CD4-positive, alpha-beta T cell treated with Interferon gamma for 1 hour (primary cell): ENCODE results near the gene TXLNG.

Source experiments
- DNase-seq: peaks from one replicate; pipeline ENCODE4 v3.0.0-alpha.2; 2020

The TXLNG gene

DNA sequence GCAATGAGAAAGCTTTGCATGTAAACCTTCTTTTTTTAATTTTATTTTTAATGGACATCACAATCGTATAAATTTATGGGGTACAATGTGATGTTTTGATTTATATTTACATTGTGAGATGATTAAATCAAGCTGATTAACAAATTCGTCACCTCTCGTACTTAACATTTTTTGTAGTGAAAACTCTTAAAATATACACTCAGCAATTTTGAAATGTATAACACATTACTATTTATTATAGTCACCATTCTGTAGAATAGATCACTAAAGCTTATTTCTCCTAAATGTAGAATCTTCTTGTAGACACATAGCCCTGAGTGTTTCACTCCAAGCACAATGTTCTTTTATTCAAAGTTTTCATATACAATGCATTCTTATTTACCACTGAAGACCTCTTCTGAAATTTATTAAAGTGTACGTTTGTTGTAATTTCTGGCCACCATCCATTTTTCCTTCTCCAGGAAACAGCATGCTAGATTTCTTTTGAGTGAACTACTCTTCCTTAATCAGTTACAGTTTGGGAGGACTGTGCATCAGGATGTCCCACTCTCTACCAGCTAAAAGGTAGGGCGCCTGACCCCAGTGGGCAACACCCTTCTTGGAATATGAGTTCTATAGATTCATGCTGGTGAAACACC, 88.3 kb downstream of the TXLNG start:
- DNase-seq: no peak

GRCh38 chrX:16876696-16877095, 90.4 kb downstream of the TXLNG start:
- DNase-seq: no peak

DNA sequence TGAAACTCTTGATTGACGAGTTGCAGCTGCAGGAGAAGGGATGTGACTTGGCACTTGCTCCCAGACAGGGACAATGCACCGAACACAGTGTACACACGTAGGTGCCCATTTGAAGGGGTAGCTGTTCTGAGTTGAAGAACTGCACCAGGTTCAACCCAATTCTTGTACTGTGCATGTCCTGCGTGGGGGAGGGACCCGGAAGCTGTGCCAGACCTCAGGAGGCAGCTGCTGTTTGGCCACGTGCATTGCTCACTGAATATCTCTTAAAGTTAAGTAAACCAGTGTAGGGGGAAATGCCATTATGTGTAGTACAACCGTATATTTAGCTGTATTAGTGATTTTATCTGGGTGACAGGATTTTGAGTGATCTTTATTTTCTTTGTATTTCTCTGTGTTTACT, 95.9 kb downstream of the TXLNG start:
- DNase-seq: no peak

DNA sequence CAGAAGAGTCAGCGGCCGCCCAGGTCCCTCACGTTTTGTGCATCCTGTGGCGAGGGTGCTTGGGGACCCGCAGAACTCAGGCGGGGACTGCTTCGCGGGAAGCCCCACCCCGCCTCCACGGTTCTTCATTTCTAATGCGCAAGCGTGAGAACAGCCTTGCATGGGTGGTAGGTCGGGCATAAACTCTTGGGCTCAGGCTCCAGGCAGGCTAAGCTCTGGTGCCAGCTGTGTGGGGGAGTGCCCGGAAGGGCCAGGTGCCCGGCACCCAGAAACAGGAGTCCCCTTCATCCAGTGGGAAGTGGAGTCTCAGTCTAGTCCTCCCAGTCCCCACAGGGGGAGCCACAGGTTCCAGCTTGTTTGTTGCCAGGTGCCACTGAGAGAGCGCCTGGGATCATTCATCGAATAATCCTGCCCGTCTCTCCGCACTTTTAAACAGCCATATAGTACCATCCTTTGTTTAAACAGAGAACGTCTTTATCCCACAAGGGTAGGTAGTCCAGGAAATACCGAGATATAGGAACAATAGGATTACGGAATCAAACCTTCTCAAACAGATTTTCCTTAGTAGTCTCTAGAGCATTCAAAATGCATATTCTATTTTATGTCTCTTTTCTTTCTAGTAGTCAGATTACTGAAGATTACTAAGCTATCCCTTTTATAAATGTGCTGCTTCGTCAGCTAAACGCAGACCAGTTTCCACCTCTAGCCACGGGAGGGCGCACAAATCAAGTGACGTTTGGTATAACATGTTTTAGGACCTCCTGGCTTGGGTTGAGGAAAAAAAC, 96.6 kb downstream of the TXLNG start:
- peak; percentile 58 for DNase-seq

DNA sequence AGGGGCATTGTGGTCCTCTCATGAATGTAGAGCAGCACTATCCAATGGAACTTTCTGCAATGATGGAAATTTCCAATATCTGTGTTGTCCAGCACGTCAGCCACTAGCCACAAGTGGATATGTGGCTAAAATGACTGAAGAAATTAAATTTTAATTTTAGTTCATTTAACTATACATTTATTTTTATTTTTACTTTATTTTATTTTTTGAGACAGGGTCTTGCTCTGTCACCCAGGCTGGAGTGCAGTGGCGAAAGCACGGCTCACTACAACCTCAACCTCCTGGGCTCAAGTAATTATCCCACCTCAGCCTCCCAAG, 97.2 kb downstream of the TXLNG start:
- no peak for DNase-seq

DNA sequence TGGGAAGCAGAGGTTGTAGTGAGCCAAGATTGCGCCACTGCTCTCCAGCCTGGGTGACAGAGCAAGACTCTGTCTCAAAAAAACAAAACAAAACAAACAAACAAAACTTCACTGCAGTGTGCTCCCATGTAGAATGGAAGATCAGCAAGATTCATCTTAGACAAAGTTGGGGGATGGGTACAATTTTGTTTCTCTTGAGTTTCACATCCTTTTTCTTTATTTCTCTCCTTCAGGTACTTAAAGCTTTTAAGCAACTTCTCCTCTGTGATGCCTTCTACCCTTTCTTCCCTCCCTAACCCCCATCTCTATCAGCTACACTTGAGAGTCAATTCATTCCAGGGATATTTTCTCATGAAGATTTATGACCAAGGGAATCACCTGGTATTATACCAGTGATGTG, 99.4 kb downstream of the TXLNG start:
- no peak for DNase-seq

- peak; percentile 49 for DNase-seq
Observed at GRCh38 chrX:16892504-16893362, 106.5 kb downstream of the TXLNG start.
